ENCODE measurements around the gene VANGL2. TPM values are rescaled to one million over a fixed set of nuclear protein-coding genes. Genes with fewer than 3 reads are reported as not detected.

The VANGL2 gene
- total RNA-seq, 4 donors from 2014 or later: 0.26 to 1.2 (median 0.78) TPM; not detected in 1

DNA sequence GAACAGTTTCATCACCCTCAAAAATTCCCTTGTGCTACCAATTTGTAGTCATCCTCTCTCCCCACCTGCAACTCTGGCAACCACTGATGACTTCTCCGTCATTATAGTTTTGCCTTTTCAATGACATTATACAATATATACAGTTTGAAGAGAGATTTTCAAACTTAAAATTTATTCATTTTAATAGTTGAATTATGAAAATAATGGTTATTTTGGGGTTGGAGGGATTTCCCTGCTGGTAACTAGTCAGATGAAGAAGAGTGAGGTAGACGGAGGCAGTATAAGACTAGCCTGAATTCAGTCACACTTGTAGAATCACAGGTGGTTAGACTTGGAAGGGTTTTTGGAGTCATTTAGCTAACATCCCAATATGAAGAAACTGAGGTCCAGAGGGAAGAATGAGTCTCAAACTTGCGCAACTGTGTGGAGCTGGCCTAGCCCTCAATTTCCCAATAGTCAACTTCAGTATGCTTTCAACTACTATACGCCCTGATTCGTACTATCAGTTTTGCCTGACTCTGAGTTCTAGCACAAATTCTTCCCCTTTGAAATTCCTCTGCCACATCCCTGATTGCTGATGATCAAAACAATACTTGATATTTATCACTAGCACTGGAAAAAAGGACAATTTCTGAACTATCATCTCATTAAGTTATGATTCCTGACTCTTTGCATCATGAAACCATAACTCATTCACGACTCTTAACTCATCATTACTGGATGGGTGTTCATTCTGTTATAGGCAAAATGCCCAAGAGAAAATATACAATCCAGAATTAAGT, 54.2 kb downstream of the VANGL2 start:
- Histone ChIP-seq H3K9me3 (no peaks in the 10 kb centered on the region), H3K4me3 (no peak overlapping the region), H3K27me3 (no peaks in the 10 kb centered on the region), H3K27ac (no peak overlapping the region), H3K4me1 (no peaks in the 10 kb centered on the region), H3K36me3 (no peaks in the 10 kb centered on the region)
- in situ Hi-C loops (cut with MboI; ENCODE audit: low sequenced_read_pairs in 4 of 4): no loop called here
- ATAC-seq: no peak
- intact Hi-C loops (cut with DNase I; ENCODE audit: low total_unique reads): no loop called here
- DNase-seq: no peak
- TF ChIP-seq, protein P1, sequence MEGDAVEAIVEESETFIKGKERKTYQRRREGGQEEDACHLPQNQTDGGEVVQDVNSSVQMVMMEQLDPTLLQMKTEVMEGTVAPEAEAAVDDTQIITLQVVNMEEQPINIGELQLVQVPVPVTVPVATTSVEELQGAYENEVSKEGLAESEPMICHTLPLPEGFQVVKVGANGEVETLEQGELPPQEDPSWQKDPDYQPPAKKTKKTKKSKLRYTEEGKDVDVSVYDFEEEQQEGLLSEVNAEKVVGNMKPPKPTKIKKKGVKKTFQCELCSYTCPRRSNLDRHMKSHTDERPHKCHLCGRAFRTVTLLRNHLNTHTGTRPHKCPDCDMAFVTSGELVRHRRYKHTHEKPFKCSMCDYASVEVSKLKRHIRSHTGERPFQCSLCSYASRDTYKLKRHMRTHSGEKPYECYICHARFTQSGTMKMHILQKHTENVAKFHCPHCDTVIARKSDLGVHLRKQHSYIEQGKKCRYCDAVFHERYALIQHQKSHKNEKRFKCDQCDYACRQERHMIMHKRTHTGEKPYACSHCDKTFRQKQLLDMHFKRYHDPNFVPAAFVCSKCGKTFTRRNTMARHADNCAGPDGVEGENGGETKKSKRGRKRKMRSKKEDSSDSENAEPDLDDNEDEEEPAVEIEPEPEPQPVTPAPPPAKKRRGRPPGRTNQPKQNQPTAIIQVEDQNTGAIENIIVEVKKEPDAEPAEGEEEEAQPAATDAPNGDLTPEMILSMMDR (IDR thresholded peaks at IDR 0.05 in 4 of 5, conservative IDR thresholded peaks at IDR 0.05 in 1 of 5): no peak
- TF ChIP-seq POLR2A (IDR thresholded peaks at IDR 0.05): no peak

DNA sequence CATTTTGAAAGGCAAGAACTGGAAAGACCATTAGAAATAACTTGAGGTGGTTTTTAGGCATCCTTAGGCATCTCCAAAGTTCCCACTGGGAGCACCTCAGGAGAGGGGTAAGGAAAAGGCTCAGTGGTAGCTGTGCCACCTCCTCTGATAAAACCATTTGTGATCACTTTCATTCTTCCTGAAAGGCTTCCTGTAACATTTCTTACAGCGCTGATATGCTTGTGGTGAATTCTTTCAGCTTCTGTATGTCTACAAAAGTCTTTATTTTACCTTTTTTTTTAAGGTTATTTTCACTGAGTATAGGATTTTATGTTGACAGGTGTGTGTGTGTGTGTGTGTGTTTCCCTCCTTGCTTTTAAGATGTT, 54.8 kb downstream of the VANGL2 start:
- H3K4me3 ChIP-seq: no peak overlapping the region
- H3K27ac ChIP-seq: no peak overlapping the region
- ATAC-seq (no peak), DNase-seq (no peak)
- intact Hi-C loops (cut with DNase I; ENCODE audit: low total_unique reads): no loop called here
- no peaks in the 10 kb centered on the region for H3K27me3 ChIP-seq
- in situ Hi-C loops (cut with MboI; ENCODE audit: low sequenced_read_pairs in 4 of 4): no loop called here
- no peaks in the 10 kb centered on the region for H3K9me3 ChIP-seq
- no peak for TF ChIP-seq POLR2A (IDR thresholded peaks at IDR 0.05)
- TF ChIP-seq, protein P1 (IDR thresholded peaks at IDR 0.05 in 4 of 5, conservative IDR thresholded peaks at IDR 0.05 in 1 of 5): no peak
- no peaks in the 10 kb centered on the region for H3K36me3 ChIP-seq
- no peaks in the 10 kb centered on the region for H3K4me1 ChIP-seq

DNA sequence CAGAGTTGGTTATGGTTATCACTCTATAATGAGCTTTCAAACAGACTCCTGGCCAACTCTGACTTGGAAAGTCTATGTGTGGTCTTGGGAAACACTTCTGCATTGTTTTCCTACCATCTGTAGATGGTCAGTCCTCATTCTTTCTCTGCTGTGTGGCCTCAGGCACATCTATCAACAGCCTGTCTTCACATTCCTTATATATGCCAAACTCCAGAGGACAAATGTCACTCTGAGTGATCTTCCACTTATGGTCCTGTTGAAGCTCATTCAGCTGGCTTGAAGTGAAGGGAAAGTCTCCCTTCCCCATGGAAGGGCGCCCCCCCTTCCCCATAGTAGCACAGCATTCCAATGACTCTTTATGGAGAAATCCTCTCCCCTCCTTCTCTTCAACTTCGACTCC, 58.7 kb downstream of the VANGL2 start:
- H3K27me3 ChIP-seq: no peaks in the 10 kb centered on the region
- intact Hi-C loops (cut with DNase I; ENCODE audit: low total_unique reads) (no loop called here), in situ Hi-C loops (cut with MboI; ENCODE audit: low sequenced_read_pairs in 4 of 4) (no loop called here)
- no peaks in the 10 kb centered on the region for H3K36me3 ChIP-seq
- H3K4me1 ChIP-seq: no peaks in the 10 kb centered on the region
- TF ChIP-seq, protein P1 (IDR thresholded peaks at IDR 0.05 in 4 of 5, conservative IDR thresholded peaks at IDR 0.05 in 1 of 5): no peak
- no peak for TF ChIP-seq POLR2A (IDR thresholded peaks at IDR 0.05)
- no peak overlapping the region for H3K4me3 ChIP-seq
- H3K27ac ChIP-seq: no peak overlapping the region
- ATAC-seq (no peak), DNase-seq (no peak)
- H3K9me3 ChIP-seq: no peaks in the 10 kb centered on the region

- ATAC-seq: no peak
- TF ChIP-seq POLR2A (IDR thresholded peaks at IDR 0.05): no peak
- TF ChIP-seq, protein P1 (IDR thresholded peaks at IDR 0.05 in 4 of 5, conservative IDR thresholded peaks at IDR 0.05 in 1 of 5): no peak
Observed at GRCh38 chr1:160459687-160460086, 59.3 kb downstream of the VANGL2 start.

More at GRCh38 chr1:160459687-160460086, 59.3 kb downstream of the VANGL2 start:
- in situ Hi-C loops (cut with MboI; ENCODE audit: low sequenced_read_pairs in 4 of 4): no loop called here
- Histone ChIP-seq H3K27me3 (no peaks in the 10 kb centered on the region), H3K9me3 (no peaks in the 10 kb centered on the region), H3K4me3 (no peak overlapping the region), H3K36me3 (no peaks in the 10 kb centered on the region), H3K27ac (no peak overlapping the region), H3K4me1 (no peaks in the 10 kb centered on the region)
- DNase-seq: no peak
- intact Hi-C loops (cut with DNase I; ENCODE audit: low total_unique reads): no loop called here

All from gastrocnemius medialis (tissue), 4 donors.